Hepatocyte (in vitro differentiated cells): ENCODE results near the gene ZDBF2. TPM values are rescaled to one million over a fixed set of nuclear protein-coding genes. Genes with fewer than 3 reads are reported as not detected.

Experiments
- DNase-seq: peaks from one replicate; pipeline ENCODE4 v3.0.0-alpha.2; 2016; ENCODE audit warnings: low spot score
- H2AFZ ChIP-seq: fragments of 200-600 bp; sonication (generic); 2 replicates; pipeline ENCODE4 v1.6.0; 2016; ENCODE audit warnings: antibody characterized with exemption, mild to moderate bottlenecking
- H3K27ac ChIP-seq: fragments of 200-600 bp; sonication (generic); 2 replicates; pipeline ENCODE4 v1.5.1; 2016; ENCODE audit warnings: mild to moderate bottlenecking
- H3K27me3 ChIP-seq: fragments of 200-600 bp; sonication (generic); 2 replicates; pipeline ENCODE4 v1.6.1; 2016
- H3K36me3 ChIP-seq: fragments of 200-600 bp; sonication (generic); replicated peaks from 2 replicates; pipeline ENCODE4 v1.5.1; 2016; ENCODE audit warnings: low read depth; ENCODE audit not compliant: insufficient read depth
- H3K4me1 ChIP-seq: fragments of 200-600 bp; sonication (generic); 2 replicates; pipeline ENCODE4 v1.5.1; 2016; ENCODE audit warnings: mild to moderate bottlenecking, moderate library complexity; ENCODE audit not compliant: insufficient read depth
- H3K4me2 ChIP-seq: fragments of 200-600 bp; sonication (generic); 2 replicates; pipeline ENCODE4 v1.6.0; 2016
- H3K4me3 ChIP-seq: fragments of 200-600 bp; sonication (generic); 2 replicates; pipeline ENCODE4 v1.5.1; 2016; ENCODE audit warnings: mild to moderate bottlenecking
- H3K79me2 ChIP-seq: fragments of 200-600 bp; sonication (generic); 2 replicates; pipeline ENCODE4 v1.6.0; 2017; ENCODE audit warnings: mild to moderate bottlenecking
- H3K9me2 ChIP-seq: fragments of 200-600 bp; sonication (generic); replicated peaks from 2 replicates; pipeline ENCODE4 v1.6.0; 2017; ENCODE audit warnings: mild to moderate bottlenecking; ENCODE audit not compliant: insufficient read depth
- H3K9me3 ChIP-seq: fragments of 200-600 bp; sonication (generic); 2 replicates; pipeline ENCODE4 v1.5.1; 2016; ENCODE audit warnings: low read depth, mild to moderate bottlenecking
- H4K20me1 ChIP-seq: fragments of 200-600 bp; sonication (generic); 2 replicates; pipeline ENCODE4 v1.6.0; 2016; ENCODE audit warnings: mild to moderate bottlenecking; ENCODE audit not compliant: insufficient read depth, poor library complexity, severe bottlenecking
- EZH2 ChIP-seq: fragments of 200-600 bp; sonication (generic); IDR thresholded peaks from 2 replicates; pipeline ENCODE4 v1.6.1; 2016; ENCODE audit warnings: antibody characterized with exemption, mild to moderate bottlenecking, borderline replicate concordance
- EZH2phosphoT487 ChIP-seq: fragments of 200-600 bp; sonication (generic); IDR thresholded peaks from one replicate; pipeline ENCODE4 v1.6.1; 2018; ENCODE audit warnings: antibody characterized with exemption, mild to moderate bottlenecking, low read depth, moderate library complexity; ENCODE audit not compliant: unreplicated experiment, severe bottlenecking
- WGBS: methylation state at CpG from one replicate; pipeline ENCODE4 v1.1.6; 2016; ENCODE audit warnings: low lambda C conversion rate; ENCODE audit errors: missing lambda C conversion rate; 5-methylcytosine and 5-hydroxymethylcytosine counted together
- polyA plus RNA-seq: library from polyadenylated mRNA; unstranded; fragments of >200 nt; fragmentation: Nextera tagmentation; extraction: Ambion mirVana; gene quantifications from 2 replicates; pipeline ENCODE4 v1.2.1, GENCODE V29; 2016
- total RNA-seq: library from RNA; depleted of rRNA; stranded (reverse); fragments of >200 nt; gene quantifications from 2 replicates; pipeline ENCODE4 v1.2.3, GENCODE V29; 2014
- TF ChIP-seq, protein P1 (sequence below): fragments of 200-600 bp; sonication (generic); IDR thresholded peaks from 2 replicates; pipeline ENCODE4 v1.5.1; 2016; ENCODE audit warnings: antibody characterized with exemption, mild to moderate bottlenecking; ENCODE audit not compliant: poor library complexity

ZDBF2 gene
- total and polyA plus RNA-seq, 2 experiments from 2014 or later: 3.4 to 14.0 TPM

DNA sequence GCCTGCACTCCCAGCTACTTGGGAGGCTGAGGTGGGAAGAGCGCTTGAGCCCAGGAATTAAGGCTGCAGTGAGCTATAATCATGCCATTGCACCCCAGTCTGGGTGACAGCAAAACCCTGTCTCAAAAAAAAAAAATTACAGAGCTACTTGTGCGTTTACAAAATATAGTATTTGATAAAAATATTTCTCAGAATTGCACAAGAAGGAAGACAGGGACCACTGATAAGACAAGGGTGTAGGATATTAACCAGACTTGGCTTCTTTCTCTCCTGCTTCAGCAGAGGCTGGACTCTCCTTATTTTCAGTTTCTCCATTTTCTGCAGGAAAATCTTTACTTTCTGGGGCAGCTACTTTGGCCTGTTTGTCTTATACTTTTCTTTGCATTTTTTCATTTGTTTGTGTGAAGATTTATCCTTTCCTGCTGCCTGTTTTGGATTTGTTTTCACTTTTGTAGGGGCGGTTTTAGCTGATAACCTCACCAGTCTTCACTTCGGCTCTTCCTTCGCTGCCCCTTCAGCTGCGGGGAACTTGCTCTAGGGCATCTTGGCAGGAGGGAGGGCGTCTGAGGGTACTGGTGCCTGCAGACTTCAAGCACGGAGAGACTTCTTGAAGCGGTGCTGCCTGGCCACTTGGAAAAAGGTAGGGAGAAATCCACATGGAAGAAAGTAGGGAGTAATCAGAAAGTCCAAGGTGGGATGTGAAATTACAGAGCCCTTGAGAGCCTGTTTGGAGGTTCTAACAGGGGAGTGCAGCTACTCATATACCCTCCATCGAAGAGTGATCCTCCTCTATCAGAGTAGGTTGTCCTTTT lies 14.9 kb upstream of the ZDBF2 start:
- H3K27me3 ChIP-seq: peaks cover 90% of the 10 kb centered on the region
- no peaks in the 10 kb centered on the region for H3K9me2 ChIP-seq
- H2AFZ ChIP-seq: no peak overlapping the region
- H3K4me1 ChIP-seq: no peaks in the 10 kb centered on the region
- H3K79me2 ChIP-seq: no peaks in the 10 kb centered on the region
- TF ChIP-seq EZH2phosphoT487 (no peak), EZH2 (peak; percentile 61)
- no peak overlapping the region for H3K27ac ChIP-seq
- H3K9me3 ChIP-seq: no peaks in the 10 kb centered on the region
- no peaks in the 10 kb centered on the region for H3K36me3 ChIP-seq
- no peaks in the 10 kb centered on the region for H4K20me1 ChIP-seq
- H3K4me3 ChIP-seq: no peak overlapping the region
- DNase-seq: no peak
- peak overlapping the region; percentile 52 for H3K4me2 ChIP-seq
- WGBS: 34% methylated on average over 10 of the region's 10 CpGs

DNA sequence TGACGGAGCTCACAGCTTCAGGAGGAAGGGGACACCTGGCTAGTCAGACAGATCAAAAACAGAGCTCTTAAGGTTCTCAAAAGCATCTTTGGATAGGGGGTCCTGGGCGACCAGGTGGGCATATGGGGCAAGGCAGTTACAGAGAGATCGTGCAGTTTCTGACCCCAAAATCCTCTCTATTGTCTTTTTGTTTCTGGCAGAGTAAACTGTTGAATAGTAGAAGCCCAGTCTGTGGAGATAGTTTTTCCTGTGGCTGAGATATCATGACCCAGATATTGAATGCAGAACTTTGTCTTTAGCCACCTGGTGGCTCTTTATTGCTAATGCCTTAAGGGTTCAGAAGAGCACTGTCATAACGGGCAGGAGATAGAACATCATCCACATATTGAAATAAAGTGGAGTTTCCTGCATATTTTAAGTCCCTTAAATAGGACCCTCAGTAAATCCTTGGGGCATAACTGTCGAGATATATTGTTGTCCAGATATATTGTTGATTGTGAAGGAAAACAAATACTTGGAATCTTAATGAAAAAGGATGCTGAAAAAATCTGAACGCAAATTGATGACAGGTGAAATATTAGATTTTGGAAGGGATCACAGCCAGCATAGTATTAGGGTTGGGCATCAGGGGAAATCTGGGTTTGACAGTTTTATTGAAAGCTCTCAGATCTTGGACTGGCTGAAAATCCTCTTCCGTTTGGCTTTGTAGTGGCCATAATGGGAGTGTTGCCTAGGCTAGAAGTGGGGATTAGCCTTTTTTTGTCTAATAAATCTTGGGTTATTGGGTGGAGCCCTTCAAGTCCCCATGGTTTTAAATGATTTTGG lies 14.1 kb upstream of the ZDBF2 start:
- DNase-seq: peak; percentile 27
- Histone ChIP-seq H3K9me3 (no peaks in the 10 kb centered on the region), H3K27ac (no peak overlapping the region), H3K4me1 (no peaks in the 10 kb centered on the region), H3K36me3 (no peaks in the 10 kb centered on the region), H3K79me2 (no peaks in the 10 kb centered on the region), H3K9me2 (no peaks in the 10 kb centered on the region), H3K4me2 (peak overlapping the region; percentile 52), H4K20me1 (no peaks in the 10 kb centered on the region), H3K27me3 (peaks cover 90% of the 10 kb centered on the region), H2AFZ (no peak overlapping the region), H3K4me3 (no peak overlapping the region)
- TF ChIP-seq EZH2phosphoT487: no peak
- TF ChIP-seq EZH2: peak; percentile 21
- TF ChIP-seq, protein P1, sequence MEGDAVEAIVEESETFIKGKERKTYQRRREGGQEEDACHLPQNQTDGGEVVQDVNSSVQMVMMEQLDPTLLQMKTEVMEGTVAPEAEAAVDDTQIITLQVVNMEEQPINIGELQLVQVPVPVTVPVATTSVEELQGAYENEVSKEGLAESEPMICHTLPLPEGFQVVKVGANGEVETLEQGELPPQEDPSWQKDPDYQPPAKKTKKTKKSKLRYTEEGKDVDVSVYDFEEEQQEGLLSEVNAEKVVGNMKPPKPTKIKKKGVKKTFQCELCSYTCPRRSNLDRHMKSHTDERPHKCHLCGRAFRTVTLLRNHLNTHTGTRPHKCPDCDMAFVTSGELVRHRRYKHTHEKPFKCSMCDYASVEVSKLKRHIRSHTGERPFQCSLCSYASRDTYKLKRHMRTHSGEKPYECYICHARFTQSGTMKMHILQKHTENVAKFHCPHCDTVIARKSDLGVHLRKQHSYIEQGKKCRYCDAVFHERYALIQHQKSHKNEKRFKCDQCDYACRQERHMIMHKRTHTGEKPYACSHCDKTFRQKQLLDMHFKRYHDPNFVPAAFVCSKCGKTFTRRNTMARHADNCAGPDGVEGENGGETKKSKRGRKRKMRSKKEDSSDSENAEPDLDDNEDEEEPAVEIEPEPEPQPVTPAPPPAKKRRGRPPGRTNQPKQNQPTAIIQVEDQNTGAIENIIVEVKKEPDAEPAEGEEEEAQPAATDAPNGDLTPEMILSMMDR: peak; percentile 41
- 36% methylated on average over 7 of the region's 7 CpGs for WGBS

DNA sequence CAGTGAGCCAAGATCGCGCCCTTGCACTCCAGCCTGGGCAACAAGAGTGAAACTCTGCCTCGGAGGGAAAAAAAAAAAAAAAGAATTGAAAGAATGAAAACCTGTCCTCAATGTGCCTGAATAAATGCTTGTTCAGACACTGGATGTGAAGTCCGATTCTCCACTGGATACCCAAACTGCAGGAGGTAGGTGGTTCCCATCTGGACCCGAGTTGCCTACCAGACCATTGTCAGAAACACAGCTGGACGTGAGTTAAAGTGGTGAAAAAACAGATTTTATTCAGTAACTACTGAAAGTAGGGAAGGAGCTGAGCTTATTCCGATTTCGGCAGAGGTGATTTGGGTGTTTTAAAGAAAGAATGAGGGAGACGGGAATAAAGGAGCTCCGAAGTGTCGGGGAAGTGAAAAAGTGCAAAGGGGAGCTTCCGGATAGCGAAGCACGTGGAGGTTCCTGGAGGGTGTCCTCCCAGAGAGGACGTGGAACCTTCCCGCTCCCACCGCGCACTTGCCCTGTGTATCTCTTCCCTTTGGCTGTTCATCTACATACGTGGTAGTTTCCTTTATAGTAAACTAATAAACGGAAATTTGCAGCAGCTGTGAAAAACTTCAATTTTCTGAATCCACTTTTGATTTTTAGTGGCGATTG lies 10.4 kb upstream of the ZDBF2 start:
- DNase-seq: no peak
- no peaks in the 10 kb centered on the region for H3K79me2 ChIP-seq
- H2AFZ ChIP-seq: no peak overlapping the region
- H3K4me3 ChIP-seq: no peak overlapping the region
- H3K9me2 ChIP-seq: no peaks in the 10 kb centered on the region
- 39% methylated on average over 21 of the region's 21 CpGs for WGBS
- H3K4me1 ChIP-seq: no peaks in the 10 kb centered on the region
- no peaks in the 10 kb centered on the region for H4K20me1 ChIP-seq
- no peak overlapping the region for H3K27ac ChIP-seq
- H3K27me3 ChIP-seq: peaks cover 94% of the 10 kb centered on the region
- H3K4me2 ChIP-seq: no peak overlapping the region
- no peaks in the 10 kb centered on the region for H3K9me3 ChIP-seq
- no peaks in the 10 kb centered on the region for H3K36me3 ChIP-seq
- peak; percentile 60 for TF ChIP-seq EZH2
- no peak for TF ChIP-seq EZH2phosphoT487
